Activated CD8-positive, alpha-beta memory T cell treated with anti-CD3 and anti-CD28 coated beads for 36 hours (primary cell): Measurements from ENCODE around the gene ETNK2. TPM values are rescaled to one million over a fixed set of nuclear protein-coding genes. Genes with fewer than 3 reads are reported as not detected.

Experiments used
- CTCF ChIA-PET: fragments of 350-600 bp; sonication (Branson Sonifier 250); formaldehyde crosslinking; loops from one replicate; lab custom pipeline; 2021; ENCODE audit warnings: antibody characterized with exemption; lab: Charles Lee
- POLR2A ChIA-PET: fragments of 350-600 bp; sonication (Branson Sonifier 250); formaldehyde crosslinking; loops from one replicate; lab custom pipeline; 2021; ENCODE audit warnings: antibody characterized with exemption; lab: Charles Lee
- total RNA-seq, 2 experiments: library from RNA; stranded (reverse); gene quantifications; one replicate each; pipeline ENCODE4 v1.2.3, GENCODE V29; 2021

ETNK2 gene
- total RNA-seq, 2 experiments from 2014 or later: 0.96 to 1.1 TPM

GRCh38 chr1:204152310-204153044 lies 633 bp upstream of the ETNK2 start:
- CTCF ChIA-PET: interaction anchor here (2.1 kb wide), 1 partner anchor 23 kb away, joined by 8 read pairs; no protein-coding TSS in a partner anchor
- POLR2A ChIA-PET: interaction anchor here (0.6 kb wide), 2 partner anchors 491 to 526 kb away, joined by 3 to 4 read pairs; no protein-coding TSS in a partner anchor

GRCh38 chr1:204150702-204151551 lies 917 bp downstream of the ETNK2 start:
- ChIA-PET CTCF (interaction anchor here (1.1 to 2.1 kb wide), 2 partner anchors 21 to 55 kb away, joined by 7 to 8 read pairs; no protein-coding TSS in a partner anchor), POLR2A (no interaction called here)

- POLR2A ChIA-PET: no interaction called here
Measured at GRCh38 chr1:204149635-204150565, 1.9 kb downstream of the ETNK2 start.

GRCh38 chr1:204149107-204149506 lies 2.7 kb downstream of the ETNK2 start:
- ChIA-PET CTCF (no interaction called here), POLR2A (no interaction called here)

More at GRCh38 chr1:204149635-204150565, 1.9 kb downstream of the ETNK2 start:
- CTCF ChIA-PET: interaction anchor here (1.1 to 2.1 kb wide), 2 partner anchors 20 to 56 kb away, joined by 7 to 8 read pairs; no protein-coding TSS in a partner anchor

GRCh38 chr1:204147406-204148383 lies 4.1 kb downstream of the ETNK2 start:
- ChIA-PET POLR2A (no interaction called here), CTCF (interaction anchor here (0.5 to 0.7 kb wide), 2 partner anchors 206 to 338 kb away, joined by 3 read pairs; no protein-coding TSS in a partner anchor)

GRCh38 chr1:204146965-204147364 lies 4.9 kb downstream of the ETNK2 start:
- CTCF ChIA-PET: interaction anchor here (0.5 kb wide), 1 partner anchor 339 kb away, joined by 3 read pairs; no protein-coding TSS in a partner anchor
- POLR2A ChIA-PET: no interaction called here

GRCh38 chr1:204146309-204146708 lies 5.5 kb downstream of the ETNK2 start:
- ChIA-PET CTCF (interaction anchor here (0.9 kb wide), 1 partner anchor 18 kb away, joined by 3 read pairs; no protein-coding TSS in a partner anchor), POLR2A (no interaction called here)

GRCh38 chr1:204145033-204145504 lies 6.8 kb downstream of the ETNK2 start:
- CTCF ChIA-PET: no interaction called here
- POLR2A ChIA-PET: no interaction called here

- ChIA-PET POLR2A (no interaction called here), CTCF (interaction anchor here (0.6 kb wide), 1 partner anchor 14 kb away, joined by 3 read pairs; no protein-coding TSS in a partner anchor)
Measured at GRCh38 chr1:204143276-204144041, 8.4 kb downstream of the ETNK2 start.

- ChIA-PET POLR2A (no interaction called here), CTCF (interaction anchor here (1.6 kb wide), 1 partner anchor 13 kb away, joined by 5 read pairs; no protein-coding TSS in a partner anchor)
Measured at GRCh38 chr1:204142032-204142974, 9.5 kb downstream of the ETNK2 start.

- ChIA-PET POLR2A (no interaction called here), CTCF (interaction anchor here (0.5 to 1.6 kb wide), 2 partner anchors 12 to 795 kb away, joined by 3 to 5 read pairs; no protein-coding TSS in a partner anchor)
Measured at GRCh38 chr1:204141131-204141530, 10.7 kb downstream of the ETNK2 start.

- ChIA-PET CTCF (no interaction called here), POLR2A (no interaction called here)
Measured at GRCh38 chr1:204139952-204140351, 11.9 kb downstream of the ETNK2 start.

GRCh38 chr1:204139088-204139487 lies 12.8 kb downstream of the ETNK2 start:
- ChIA-PET CTCF (no interaction called here), POLR2A (no interaction called here)

GRCh38 chr1:204136814-204137213 lies 15.0 kb downstream of the ETNK2 start:
- ChIA-PET POLR2A (no interaction called here), CTCF (no interaction called here)

- ChIA-PET CTCF (interaction anchor here (1.1 kb wide), 1 partner anchor 28 kb away, joined by 3 read pairs; no protein-coding TSS in a partner anchor), POLR2A (no interaction called here)
Measured at GRCh38 chr1:204134103-204134502, 17.7 kb downstream of the ETNK2 start.
